SK-N-SH (cell line): ENCODE results near the gene BAG2.

Experiments
- MXI1 ChIP-seq: IDR thresholded peaks from 2 replicates; pipeline ENCODE4 v1.6.1; 2012; ENCODE audit warnings: mild to moderate bottlenecking, low read depth, low read length, improper control_type of control experiment
- NRF1 ChIP-seq: IDR thresholded peaks from 2 replicates; pipeline ENCODE4 v1.6.1; 2012; ENCODE audit warnings: low read depth, mild to moderate bottlenecking, low read length
- POLR2AphosphoS5 ChIP-seq: IDR thresholded peaks from 2 replicates; pipeline ENCODE4 v1.6.1; 2012; ENCODE audit warnings: low read depth, low read length
- RAD21 ChIP-seq: IDR thresholded peaks from 2 replicates; pipeline ENCODE4 v1.6.1; 2012; ENCODE audit warnings: mild to moderate bottlenecking, low read length
- RFX5 ChIP-seq: IDR thresholded peaks from 2 replicates; pipeline ENCODE4 v1.6.1; 2012; ENCODE audit warnings: mild to moderate bottlenecking, improper control_type of control experiment, low read length
- USF1 ChIP-seq: IDR thresholded peaks from 2 replicates; pipeline ENCODE4 v1.4.0; 2012; ENCODE audit warnings: low read depth, borderline replicate concordance
- YY1 ChIP-seq: IDR thresholded peaks from 2 replicates; pipeline ENCODE4 v1.4.0; 2012; ENCODE audit warnings: low read depth, mild to moderate bottlenecking
- TF ChIP-seq, protein P1 (sequence below): fragments of 200-600 bp; sonication (generic); IDR thresholded peaks from 2 replicates; pipeline ENCODE4 v1.6.1; 2017; ENCODE audit warnings: antibody characterized with exemption, mild to moderate bottlenecking, moderate library complexity
- TF ChIP-seq, protein P2 (sequence below): IDR thresholded peaks from 2 replicates; pipeline ENCODE4 v1.4.0; 2012; ENCODE audit warnings: low read depth, borderline replicate concordance
- TF ChIP-seq, protein P3 (sequence below): IDR thresholded peaks from 2 replicates; pipeline ENCODE4 v1.4.0; 2012; ENCODE audit warnings: low read depth

- TF ChIP-seq YY1, result no peak
- no peak for TF ChIP-seq USF1
- TF ChIP-seq, protein P1, sequence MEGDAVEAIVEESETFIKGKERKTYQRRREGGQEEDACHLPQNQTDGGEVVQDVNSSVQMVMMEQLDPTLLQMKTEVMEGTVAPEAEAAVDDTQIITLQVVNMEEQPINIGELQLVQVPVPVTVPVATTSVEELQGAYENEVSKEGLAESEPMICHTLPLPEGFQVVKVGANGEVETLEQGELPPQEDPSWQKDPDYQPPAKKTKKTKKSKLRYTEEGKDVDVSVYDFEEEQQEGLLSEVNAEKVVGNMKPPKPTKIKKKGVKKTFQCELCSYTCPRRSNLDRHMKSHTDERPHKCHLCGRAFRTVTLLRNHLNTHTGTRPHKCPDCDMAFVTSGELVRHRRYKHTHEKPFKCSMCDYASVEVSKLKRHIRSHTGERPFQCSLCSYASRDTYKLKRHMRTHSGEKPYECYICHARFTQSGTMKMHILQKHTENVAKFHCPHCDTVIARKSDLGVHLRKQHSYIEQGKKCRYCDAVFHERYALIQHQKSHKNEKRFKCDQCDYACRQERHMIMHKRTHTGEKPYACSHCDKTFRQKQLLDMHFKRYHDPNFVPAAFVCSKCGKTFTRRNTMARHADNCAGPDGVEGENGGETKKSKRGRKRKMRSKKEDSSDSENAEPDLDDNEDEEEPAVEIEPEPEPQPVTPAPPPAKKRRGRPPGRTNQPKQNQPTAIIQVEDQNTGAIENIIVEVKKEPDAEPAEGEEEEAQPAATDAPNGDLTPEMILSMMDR, result no peak
- TF ChIP-seq RAD21, result no peak
- TF ChIP-seq MXI1, result no peak
- TF ChIP-seq POLR2AphosphoS5, result no peak
- TF ChIP-seq RFX5, result no peak
- TF ChIP-seq, protein P2, sequence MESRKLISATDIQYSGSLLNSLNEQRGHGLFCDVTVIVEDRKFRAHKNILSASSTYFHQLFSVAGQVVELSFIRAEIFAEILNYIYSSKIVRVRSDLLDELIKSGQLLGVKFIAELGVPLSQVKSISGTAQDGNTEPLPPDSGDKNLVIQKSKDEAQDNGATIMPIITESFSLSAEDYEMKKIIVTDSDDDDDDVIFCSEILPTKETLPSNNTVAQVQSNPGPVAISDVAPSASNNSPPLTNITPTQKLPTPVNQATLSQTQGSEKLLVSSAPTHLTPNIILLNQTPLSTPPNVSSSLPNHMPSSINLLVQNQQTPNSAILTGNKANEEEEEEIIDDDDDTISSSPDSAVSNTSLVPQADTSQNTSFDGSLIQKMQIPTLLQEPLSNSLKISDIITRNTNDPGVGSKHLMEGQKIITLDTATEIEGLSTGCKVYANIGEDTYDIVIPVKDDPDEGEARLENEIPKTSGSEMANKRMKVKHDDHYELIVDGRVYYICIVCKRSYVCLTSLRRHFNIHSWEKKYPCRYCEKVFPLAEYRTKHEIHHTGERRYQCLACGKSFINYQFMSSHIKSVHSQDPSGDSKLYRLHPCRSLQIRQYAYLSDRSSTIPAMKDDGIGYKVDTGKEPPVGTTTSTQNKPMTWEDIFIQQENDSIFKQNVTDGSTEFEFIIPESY, result no peak
- TF ChIP-seq, protein P3, sequence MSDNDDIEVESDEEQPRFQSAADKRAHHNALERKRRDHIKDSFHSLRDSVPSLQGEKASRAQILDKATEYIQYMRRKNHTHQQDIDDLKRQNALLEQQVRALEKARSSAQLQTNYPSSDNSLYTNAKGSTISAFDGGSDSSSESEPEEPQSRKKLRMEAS, result no peak
- TF ChIP-seq NRF1, result no peak
Measured at GRCh38 chr6:57180596-57180995, 8.5 kb downstream of the BAG2 start.
